CD14-positive monocyte (primary cell): ENCODE measurements around the gene LRP1B. TPM values are rescaled to one million over a fixed set of nuclear protein-coding genes. Genes with fewer than 3 reads are reported as not detected.

Experiments
- DNase-seq, 3 donors: peaks; one replicate each; pipeline ENCODE4 v3.0.0-alpha.2; 2011 to 2022
- H2AFZ ChIP-seq: 2 replicates; pipeline ENCODE4 v1.6.0; 2012; ENCODE audit warnings: mild to moderate bottlenecking, low read depth, low read length, inconsistent platforms; ENCODE audit not compliant: insufficient read depth, poor library complexity, severe bottlenecking
- H3K27ac ChIP-seq, 2 donors: 1 replicate in 1 of 2; 2 replicates in 1 of 2; pipeline ENCODE4 v1.5.1; 2012 to 2013; ENCODE audit warnings: low read length in 2 of 2, control low read depth in 1 of 2, inconsistent platforms in 1 of 2, low read depth in 1 of 2, mild to moderate bottlenecking in 1 of 2
- H3K27me3 ChIP-seq, 2 donors: one replicate each; pipeline versions ENCODE4 v1.6.0 to v1.6.1; 2011 to 2013; ENCODE audit warnings: low read length in 2 of 2; ENCODE audit not compliant: control insufficient read depth in 2 of 2, insufficient read depth in 2 of 2
- H3K36me3 ChIP-seq, 2 donors: replicated peaks in 1 of 2; 1 replicate in 1 of 2; 2 replicates in 1 of 2; pipeline versions ENCODE4 v1.5.1 to v1.6.1; 2012 to 2013; ENCODE audit warnings: low read length in 2 of 2, control low read depth in 1 of 2, inconsistent platforms in 1 of 2, mild to moderate bottlenecking in 1 of 2; ENCODE audit not compliant: insufficient read depth in 2 of 2, control insufficient read depth in 1 of 2
- H3K4me1 ChIP-seq, 2 donors: 1 replicate in 1 of 2; 2 replicates in 1 of 2; pipeline versions ENCODE4 v1.5.1 to v1.6.1; 2012 to 2013; ENCODE audit warnings: low read length in 2 of 2, control low read depth in 1 of 2, inconsistent platforms in 1 of 2, mild to moderate bottlenecking in 1 of 2, moderate library complexity in 1 of 2; ENCODE audit not compliant: insufficient read depth in 2 of 2, control insufficient read depth in 1 of 2
- H3K4me2 ChIP-seq: replicated peaks from 2 replicates; pipeline ENCODE3; 2012; ENCODE audit warnings: low read length, moderate library complexity, mild to moderate bottlenecking; ENCODE audit not compliant: poor library complexity, severe bottlenecking; ENCODE audit errors: extremely low read depth
- H3K4me3 ChIP-seq, 3 experiments: fragments of 200-600 bp in 1 of 3; sonication (generic) in 1 of 3; replicated peaks in 1 of 3; 1 replicate in 2 of 3; 2 replicates in 1 of 3; pipeline ENCODE4 v1.5.1; 2011 to 2013; ENCODE audit warnings: low read length in 3 of 3, mild to moderate bottlenecking in 3 of 3, control low read depth in 2 of 3, low read depth in 2 of 3, inconsistent platforms in 1 of 3, moderate library complexity in 1 of 3
- H3K79me2 ChIP-seq: 2 replicates; pipeline ENCODE4 v1.6.0; 2012; ENCODE audit warnings: mild to moderate bottlenecking, control low read depth, inconsistent platforms, low read length, moderate library complexity; ENCODE audit not compliant: insufficient read depth
- H3K9ac ChIP-seq: 2 replicates; pipeline ENCODE4 v1.6.0; 2017; ENCODE audit warnings: low read length, mild to moderate bottlenecking; ENCODE audit not compliant: insufficient read depth, poor library complexity, severe bottlenecking
- H3K9me3 ChIP-seq, 2 donors: replicated peaks in 1 of 2; 1 replicate in 1 of 2; 2 replicates in 1 of 2; pipeline versions ENCODE4 v1.5.1 to v1.6.1; 2012 to 2013; ENCODE audit warnings: low read length in 2 of 2, control low read depth in 1 of 2; ENCODE audit not compliant: control insufficient read depth in 1 of 2, insufficient read depth in 1 of 2
- H4K20me1 ChIP-seq: 2 replicates; pipeline ENCODE4 v1.6.0; 2012; ENCODE audit warnings: mild to moderate bottlenecking, low read length, control low read depth, moderate library complexity; ENCODE audit not compliant: insufficient read depth
- H3K27ac Mint-ChIP-seq, 7 donors: one replicate each; pipeline ENCODE4 v1.8.0; 2020; ENCODE audit warnings: mild to moderate bottlenecking in 7 of 7, mixed read lengths in 7 of 7, moderate library complexity in 6 of 7, inconsistent platforms in 2 of 7
- H3K27me3 Mint-ChIP-seq, 3 donors: one replicate each; pipeline ENCODE4 v1.8.0; 2021 to 2022; ENCODE audit warnings: low read depth in 3 of 3, mild to moderate bottlenecking in 3 of 3, mixed read lengths in 3 of 3, moderate library complexity in 3 of 3, inconsistent platforms in 1 of 3
- H3K36me3 Mint-ChIP-seq, 2 donors: one replicate each; pipeline ENCODE4 v1.8.0; 2020; ENCODE audit warnings: mixed read lengths in 2 of 2, inconsistent platforms in 1 of 2, mild to moderate bottlenecking in 1 of 2
- H3K4me1 Mint-ChIP-seq: one replicate; pipeline ENCODE4 v1.8.0; 2020; ENCODE audit warnings: mild to moderate bottlenecking, mixed read lengths
- H3K4me3 Mint-ChIP-seq, 2 donors: one replicate each; pipeline ENCODE4 v1.8.0; 2020; ENCODE audit warnings: mild to moderate bottlenecking in 2 of 2, mixed read lengths in 2 of 2, moderate library complexity in 1 of 2
- H3K9me3 Mint-ChIP-seq, 7 donors: one replicate each; pipeline ENCODE4 v1.8.0; 2020 to 2022; ENCODE audit warnings: mixed read lengths in 7 of 7, mild to moderate bottlenecking in 6 of 7, moderate library complexity in 6 of 7, inconsistent platforms in 2 of 7
- CTCF ChIP-seq: fragments of 200-600 bp; IDR thresholded peaks from one replicate; pipeline ENCODE4 v1.8.0; 2022; ENCODE audit warnings: antibody characterized with exemption, mild to moderate bottlenecking
- WGBS: methylation state at CpG from one replicate; pipeline ENCODE4 v1.1.5; 2013; ENCODE audit warnings: missing lambda C conversion rate; ENCODE audit not compliant: insufficient coverage; 5-methylcytosine and 5-hydroxymethylcytosine counted together
- intact Hi-C, 2 donors: fragments of 100-400 bp; cut with micrococcal nuclease; formaldehyde crosslinking; loops; one replicate each; pipeline versions ENCODE4 v1.15.0 to v1.15.1; 2023
- polyA plus RNA-seq, 3 donors: library from polyadenylated mRNA; depleted of rRNA in 1 of 3; unstranded in 2 of 3; stranded (reverse) in 1 of 3; fragments of 300-500 nt in 2 of 3; fragments of >200 nt in 1 of 3; fragmentation: Illumina TruSeq in 2 of 3; gene quantifications; 1 replicate in 2 of 3; 2 replicates in 1 of 3; pipeline ENCODE4 v1.2.3, GENCODE V29; 2012 to 2021

LRP1B gene
- polyA plus RNA-seq, 3 donors, result not detected

GRCh38 chr2:140454717-140455116, 1676.1 kb downstream of the LRP1B start:
- Histone ChIP-seq H3K27me3 (no peaks in the 10 kb centered on the region), H3K79me2 (no peaks in the 10 kb centered on the region), H3K4me2 (no peak overlapping the region), H4K20me1 (no peaks in the 10 kb centered on the region), H3K27ac (no peak overlapping the region), H3K4me1 (no peaks in the 10 kb centered on the region), H3K9me3 (no peaks in the 10 kb centered on the region), H3K4me3 (no peak overlapping the region), H3K36me3 (no peaks in the 10 kb centered on the region), H3K9ac (no peak overlapping the region), H2AFZ (no peak overlapping the region)
- intact Hi-C loops, result no loop called here
- no peaks in the 10 kb centered on the region for H3K4me1 Mint-ChIP-seq
- H3K36me3 Mint-ChIP-seq, result no peaks in the 10 kb centered on the region
- no CpG with 5 or more reads among the region's 3 CpGs for WGBS
- H3K27me3 Mint-ChIP-seq, result no peaks in the 10 kb centered on the region
- H3K27ac Mint-ChIP-seq, result no peak overlapping the region
- H3K9me3 Mint-ChIP-seq, result no peaks in the 10 kb centered on the region
- no peak for DNase-seq
- H3K4me3 Mint-ChIP-seq, result no peak overlapping the region
- no peak for TF ChIP-seq CTCF

GRCh38 chr2:140451324-140451723, 1679.5 kb downstream of the LRP1B start:
- Histone ChIP-seq H3K9me3 (no peaks in the 10 kb centered on the region), H2AFZ (no peak overlapping the region), H3K4me1 (no peaks in the 10 kb centered on the region), H3K36me3 (no peaks in the 10 kb centered on the region), H3K4me2 (no peak overlapping the region), H3K27ac (no peak overlapping the region), H4K20me1 (no peaks in the 10 kb centered on the region), H3K9ac (no peak overlapping the region), H3K27me3 (no peaks in the 10 kb centered on the region), H3K4me3 (no peak overlapping the region), H3K79me2 (no peaks in the 10 kb centered on the region)
- Mint-ChIP-seq H3K27me3 (no peaks in the 10 kb centered on the region), H3K27ac (no peak overlapping the region), H3K4me1 (no peaks in the 10 kb centered on the region), H3K4me3 (no peak overlapping the region), H3K9me3 (no peaks in the 10 kb centered on the region), H3K36me3 (no peaks in the 10 kb centered on the region)
- intact Hi-C loops, result no loop called here
- DNase-seq, result no peak
- no peak for TF ChIP-seq CTCF
